Mucosa of rectum (tissue), 2 donors: ENCODE measurements around the gene RPS14.

ENCODE experiments used
- H3K27ac ChIP-seq, 2 donors: one replicate each; pipeline ENCODE4 v1.7.0; 2013; ENCODE audit warnings: inconsistent platforms in 2 of 2, low read depth in 2 of 2, low read length in 2 of 2
- H3K27me3 ChIP-seq, 2 donors: one replicate each; pipeline ENCODE4 v1.7.0; 2013; ENCODE audit warnings: low read length in 2 of 2; ENCODE audit not compliant: control insufficient read depth in 2 of 2, insufficient read depth in 2 of 2
- H3K36me3 ChIP-seq, 2 donors: one replicate each; pipeline ENCODE4 v1.7.0; 2013; ENCODE audit warnings: low read length in 2 of 2; ENCODE audit not compliant: control insufficient read depth in 2 of 2, insufficient read depth in 2 of 2
- H3K4me1 ChIP-seq, 2 donors: one replicate each; pipeline ENCODE4 v1.7.0; 2013; ENCODE audit warnings: low read length in 2 of 2, mild to moderate bottlenecking in 1 of 2; ENCODE audit not compliant: control insufficient read depth in 2 of 2, insufficient read depth in 2 of 2
- H3K4me3 ChIP-seq, 2 donors: one replicate each; pipeline ENCODE4 v1.7.0; 2013; ENCODE audit warnings: low read length in 2 of 2
- H3K9ac ChIP-seq, 2 donors: one replicate each; pipeline ENCODE4 v1.7.0; 2013; ENCODE audit warnings: low read length in 2 of 2, low read depth in 1 of 2, mild to moderate bottlenecking in 1 of 2
- H3K9me3 ChIP-seq, 2 donors: one replicate each; pipeline ENCODE4 v1.7.0; 2013; ENCODE audit warnings: low read length in 2 of 2; ENCODE audit not compliant: control insufficient read depth in 2 of 2
- donor health status: healthy.
- donor health status: Normal muscosa, but diverticular disease.

Gene RPS14

DNA sequence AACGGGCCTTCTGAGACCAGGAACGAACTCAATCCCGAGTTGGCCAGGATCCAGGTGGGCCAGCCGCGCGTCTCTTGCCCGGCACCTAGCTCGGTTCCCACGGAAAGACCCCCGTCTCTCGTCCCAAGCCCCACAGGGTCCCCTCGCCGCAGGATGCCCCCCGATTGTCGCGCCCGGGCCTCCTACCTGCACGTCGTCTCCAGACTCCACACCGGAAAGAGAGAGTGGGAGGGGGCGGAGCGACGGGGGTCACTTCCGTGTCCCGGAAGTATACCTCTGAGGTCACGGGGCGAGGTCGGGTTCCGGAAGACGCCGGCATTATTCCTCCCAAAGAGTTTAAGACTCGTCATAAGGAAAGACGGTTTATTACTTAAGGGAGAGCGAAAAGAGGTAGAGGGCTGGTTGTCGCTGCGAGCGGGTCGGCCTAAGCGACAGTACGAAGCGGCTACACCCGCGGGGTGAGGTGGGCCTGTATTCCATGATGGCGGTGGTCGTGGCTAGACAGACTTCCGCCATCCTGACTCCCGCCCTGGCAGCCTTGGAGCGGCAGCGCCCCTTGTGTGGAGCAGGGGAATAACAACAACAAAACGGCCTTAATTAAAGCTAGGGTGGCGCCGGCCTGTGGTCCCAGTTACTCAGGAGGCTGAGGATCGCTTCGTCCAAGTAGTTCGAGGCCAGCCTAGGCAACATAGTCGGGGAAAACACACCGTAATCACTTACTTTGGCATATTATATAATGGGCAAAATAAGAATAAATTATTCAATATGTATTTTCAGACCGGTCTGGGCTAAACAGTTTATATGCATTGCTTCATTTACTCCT is at the start of gene RPS14:
RPS14 (minus strand) TSS at position 223 of the 823 bp plus-strand sequence. CDS start 2,006 bp downstream, outside the sequence.
- H3K27ac ChIP-seq = peak within 1 kb of the TSS; percentile 98 to 99
- no peaks in the 10 kb centered on the region for H3K9me3 ChIP-seq
- no peaks in the 10 kb centered on the region for H3K27me3 ChIP-seq
- peaks cover 27 to 33% of the 10 kb centered on the region in 2 donors for H3K36me3 ChIP-seq
- H3K9ac ChIP-seq = peak within 1 kb of the TSS; percentile 93 to 97
- peaks cover 16% of the 10 kb centered on the region in 2 donors for H3K4me1 ChIP-seq
- peak within 1 kb of the TSS; percentile 89 to 95 for H3K4me3 ChIP-seq

DNA sequence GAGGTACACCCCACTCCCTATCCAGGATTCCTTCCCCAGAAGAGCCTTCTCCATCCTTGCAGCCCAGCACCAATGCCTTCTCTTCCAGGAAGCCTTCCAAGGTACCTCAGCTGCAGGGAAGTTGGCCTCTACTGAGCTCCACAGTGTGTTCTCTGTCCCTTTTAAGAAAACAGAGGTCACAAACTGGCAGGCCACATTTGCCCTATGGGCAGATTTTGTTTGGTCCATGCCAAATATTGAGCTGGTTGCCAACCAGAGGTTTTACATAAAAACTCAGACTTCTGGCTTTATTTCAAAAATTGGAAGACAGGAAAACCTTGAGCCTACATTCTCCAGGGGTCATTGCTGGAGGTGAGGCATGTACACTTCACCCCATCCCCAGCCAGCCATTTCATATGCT is 49.4 kb upstream of the RPS14 start:
- H3K9me3 ChIP-seq = no peaks in the 10 kb centered on the region
- H3K4me1 ChIP-seq = peaks cover 25 to 29% of the 10 kb centered on the region in 2 donors
- no peaks in the 10 kb centered on the region for H3K27me3 ChIP-seq
- no peak overlapping the region for H3K9ac ChIP-seq
- no peaks in the 10 kb centered on the region for H3K36me3 ChIP-seq
- no peak overlapping the region for H3K4me3 ChIP-seq
- H3K27ac ChIP-seq = no peak overlapping the region

DNA sequence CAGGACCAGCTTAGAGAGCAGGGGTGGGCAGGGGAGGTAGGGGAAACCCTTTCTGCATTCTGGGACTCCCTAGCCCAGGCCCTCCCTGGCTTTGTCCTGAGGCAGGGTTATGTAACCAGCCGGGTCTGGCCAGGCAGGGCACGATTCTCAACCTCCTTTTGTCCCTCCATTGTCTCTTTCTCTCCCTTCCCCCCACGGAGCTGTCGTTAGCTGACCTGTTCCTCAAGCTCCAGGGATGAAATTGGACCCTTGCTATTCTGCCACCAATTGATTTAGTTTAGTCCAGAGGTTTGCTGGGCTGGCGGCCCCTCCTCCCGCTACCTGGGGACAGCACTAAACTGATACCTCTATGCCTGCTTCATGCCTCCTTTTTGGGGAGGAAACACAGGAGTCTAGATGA is 49.0 kb upstream of the RPS14 start:
- no peak overlapping the region for H3K9ac ChIP-seq
- no peak overlapping the region for H3K4me3 ChIP-seq
- no peaks in the 10 kb centered on the region for H3K27me3 ChIP-seq
- no peaks in the 10 kb centered on the region for H3K9me3 ChIP-seq
- H3K36me3 ChIP-seq = no peaks in the 10 kb centered on the region
- no peak overlapping the region for H3K27ac ChIP-seq
- peaks cover 20 to 24% of the 10 kb centered on the region in 2 donors for H3K4me1 ChIP-seq

DNA sequence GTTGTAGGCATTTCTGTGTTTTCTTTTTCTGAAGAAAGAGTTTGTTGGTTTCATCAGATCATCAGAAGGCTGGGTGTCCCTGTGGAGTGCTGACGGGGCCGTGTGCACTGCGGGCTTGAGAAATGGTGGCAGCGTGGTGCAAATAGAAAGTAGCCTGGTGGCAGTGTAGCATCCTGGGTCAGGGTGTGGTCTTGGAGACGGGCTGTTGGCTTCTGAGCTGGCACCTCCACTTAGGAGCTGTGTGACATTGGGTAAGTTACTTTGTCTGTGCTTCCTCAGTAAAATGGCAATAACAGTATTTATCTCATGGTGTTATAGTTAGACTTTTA is 48.4 kb upstream of the RPS14 start:
- Histone ChIP-seq H3K4me3 (no peak overlapping the region), H3K27ac (peak overlapping the region; percentile 29 to 50), H3K4me1 (peaks cover 17 to 22% of the 10 kb centered on the region in 2 donors), H3K27me3 (no peaks in the 10 kb centered on the region), H3K9ac (no peak overlapping the region), H3K36me3 (no peaks in the 10 kb centered on the region), H3K9me3 (no peaks in the 10 kb centered on the region)

DNA sequence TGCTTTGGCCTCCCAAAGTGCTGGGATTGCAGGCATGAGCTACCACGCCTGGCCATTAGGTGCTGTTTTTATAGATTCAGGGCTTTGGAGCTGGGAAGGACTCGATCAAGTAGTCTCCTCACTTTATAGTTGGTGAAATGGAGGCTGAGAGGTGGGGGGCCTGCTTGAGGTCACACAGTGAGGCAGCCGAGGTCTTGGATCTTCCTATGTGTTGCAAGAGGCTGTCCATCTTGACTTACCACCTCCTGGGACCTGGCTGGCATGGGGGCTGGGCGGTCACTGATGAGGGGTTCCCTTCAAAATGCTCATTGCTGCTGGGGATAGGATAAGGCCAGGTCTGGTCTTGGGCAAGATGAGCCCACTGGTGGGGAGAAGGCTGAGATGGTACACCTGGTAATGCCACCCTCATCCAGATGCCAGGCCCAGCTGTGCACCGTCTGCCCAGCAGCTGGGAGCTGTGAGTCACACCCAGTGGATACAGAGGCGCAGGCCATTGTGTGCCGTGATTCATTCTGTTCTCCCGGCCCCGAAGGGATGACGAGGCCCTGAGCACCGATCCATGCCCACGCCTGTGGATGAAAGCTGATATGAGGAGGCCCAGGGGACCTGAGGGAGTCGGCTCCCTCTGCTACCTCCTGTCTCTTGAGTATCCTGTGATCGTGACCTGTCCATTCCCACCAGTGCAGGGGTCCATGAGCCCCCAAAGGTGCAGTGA is 47.9 kb upstream of the RPS14 start:
- H3K9me3 ChIP-seq = no peaks in the 10 kb centered on the region
- no peak overlapping the region for H3K9ac ChIP-seq
- H3K4me3 ChIP-seq = no peak overlapping the region
- H3K27me3 ChIP-seq = no peaks in the 10 kb centered on the region
- no peaks in the 10 kb centered on the region for H3K36me3 ChIP-seq
- H3K27ac ChIP-seq = peak overlapping the region; percentile 29 to 50
- peaks cover 17 to 22% of the 10 kb centered on the region in 2 donors for H3K4me1 ChIP-seq

DNA sequence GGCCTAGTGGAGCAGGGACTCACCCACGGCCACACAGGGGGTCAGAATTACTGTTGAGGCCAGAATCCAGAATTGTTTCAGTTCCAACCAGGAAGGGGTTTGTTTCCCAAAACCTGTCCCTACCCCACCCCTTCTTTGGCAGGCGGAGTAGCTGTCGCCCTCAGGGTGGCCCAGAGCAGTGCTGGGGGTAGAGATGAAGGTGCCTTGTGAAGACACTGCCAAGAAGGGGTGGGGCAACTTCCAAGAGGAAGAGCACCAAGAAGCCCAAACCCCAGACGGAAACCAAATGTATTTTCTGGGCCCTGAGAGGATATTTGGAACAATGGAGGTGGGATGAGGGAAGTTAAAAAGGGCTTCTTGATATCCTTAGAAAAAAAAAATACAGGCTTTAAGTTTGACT is 47.0 kb upstream of the RPS14 start:
- no peak overlapping the region for H3K27ac ChIP-seq
- H3K27me3 ChIP-seq = no peaks in the 10 kb centered on the region
- peaks cover 17 to 22% of the 10 kb centered on the region in 2 donors for H3K4me1 ChIP-seq
- no peak overlapping the region for H3K9ac ChIP-seq
- H3K9me3 ChIP-seq = no peaks in the 10 kb centered on the region
- H3K36me3 ChIP-seq = no peaks in the 10 kb centered on the region
- no peak overlapping the region for H3K4me3 ChIP-seq

DNA sequence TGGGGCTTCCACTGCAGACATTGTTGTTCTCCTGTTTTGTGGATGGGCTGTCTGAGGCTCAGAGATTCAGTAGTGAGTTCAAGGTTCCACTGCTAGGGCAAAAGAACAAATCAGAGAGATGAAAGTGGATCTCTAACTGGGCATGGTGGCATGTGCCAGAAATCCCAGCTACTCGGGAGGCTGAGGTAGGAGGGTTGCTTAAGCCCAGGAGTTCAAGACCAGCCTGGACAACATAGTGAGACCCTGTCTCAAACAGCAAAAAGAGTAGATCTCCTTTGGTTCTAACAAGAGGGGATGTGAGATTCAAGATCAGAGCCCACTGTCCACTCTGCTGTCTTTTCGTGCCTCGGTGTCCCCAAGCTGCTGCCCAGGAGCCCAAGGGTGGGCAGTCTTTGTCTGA is 46.6 kb upstream of the RPS14 start:
- Histone ChIP-seq H3K36me3 (no peaks in the 10 kb centered on the region), H3K27ac (no peak overlapping the region), H3K9ac (no peak overlapping the region), H3K4me3 (no peak overlapping the region), H3K9me3 (no peaks in the 10 kb centered on the region), H3K4me1 (peaks cover 19 to 21% of the 10 kb centered on the region in 2 donors), H3K27me3 (no peaks in the 10 kb centered on the region)

DNA sequence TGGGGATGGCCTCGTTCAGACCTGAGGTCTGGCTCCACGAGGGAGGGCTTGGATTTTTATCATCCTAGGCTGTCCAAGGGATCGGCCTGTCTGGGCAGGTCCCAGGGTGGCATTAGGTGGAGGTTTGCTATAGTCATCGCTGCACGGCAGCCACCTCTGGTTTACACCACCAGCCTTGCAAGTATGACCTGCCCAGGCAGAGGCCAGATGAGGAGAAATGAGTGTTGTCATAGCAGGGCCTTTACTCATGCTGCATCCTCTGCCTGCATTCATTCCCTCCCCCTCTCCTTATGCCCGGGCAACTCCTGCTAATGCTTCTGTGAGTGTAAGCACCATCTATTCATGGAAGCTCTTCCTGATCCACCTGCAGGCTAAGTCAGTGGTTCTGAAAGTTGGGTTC is 43.1 kb upstream of the RPS14 start:
- Histone ChIP-seq H3K4me3 (no peak overlapping the region), H3K9ac (no peak overlapping the region), H3K27ac (no peak overlapping the region), H3K4me1 (peaks cover 33 to 37% of the 10 kb centered on the region in 2 donors), H3K27me3 (no peaks in the 10 kb centered on the region), H3K9me3 (no peaks in the 10 kb centered on the region), H3K36me3 (peaks cover 0 to 4% of the 10 kb centered on the region in 2 donors)

DNA sequence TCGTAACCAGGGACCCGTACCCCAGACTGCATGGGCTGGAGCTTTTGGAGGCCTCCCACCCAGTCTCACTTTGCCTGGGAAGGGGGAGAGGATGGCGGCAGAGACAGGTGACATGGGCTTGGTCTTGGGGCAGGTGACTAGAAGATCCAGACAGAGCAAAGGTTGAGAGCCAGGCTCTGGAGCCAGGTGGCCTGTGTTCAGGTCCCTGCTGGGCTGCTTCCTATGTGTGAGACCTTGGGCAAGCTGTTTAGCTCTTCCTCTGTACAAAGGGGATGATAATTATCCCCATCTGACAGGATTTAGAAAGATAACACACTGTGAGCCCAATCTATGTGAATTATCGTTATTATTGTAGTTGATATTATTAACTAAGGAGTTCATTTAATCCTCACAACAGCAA is 42.3 kb upstream of the RPS14 start:
- Histone ChIP-seq H3K27me3 (no peaks in the 10 kb centered on the region), H3K9me3 (no peaks in the 10 kb centered on the region), H3K27ac (no peak overlapping the region), H3K4me1 (peaks cover 40 to 41% of the 10 kb centered on the region in 2 donors), H3K36me3 (peaks cover 0 to 4% of the 10 kb centered on the region in 2 donors), H3K4me3 (no peak overlapping the region), H3K9ac (no peak overlapping the region)

DNA sequence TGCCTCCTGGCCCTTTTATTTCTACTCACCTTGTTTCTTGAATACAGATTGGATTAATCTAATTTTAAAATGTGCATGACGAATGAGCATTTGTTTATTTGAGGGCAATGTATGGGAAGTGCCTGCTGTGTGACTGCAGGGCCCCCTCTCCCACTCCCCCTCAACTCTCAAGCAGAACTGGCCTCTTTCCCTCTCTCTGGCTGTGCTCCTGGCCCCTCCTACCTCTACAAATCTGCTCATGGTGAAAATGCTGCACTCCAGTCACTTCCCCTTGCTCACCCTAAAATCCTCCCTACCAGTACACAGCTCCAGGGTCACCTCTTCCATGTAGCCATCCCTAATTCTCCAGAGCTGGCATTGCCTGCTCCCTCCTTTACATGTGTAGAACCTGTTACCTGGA is 41.2 kb upstream of the RPS14 start:
- Histone ChIP-seq H3K36me3 (peaks cover 0 to 4% of the 10 kb centered on the region in 2 donors), H3K27ac (peak overlapping the region in 1 of 2 donors; percentile 88), H3K4me3 (no peak overlapping the region), H3K9ac (no peak overlapping the region), H3K4me1 (peaks cover 41% of the 10 kb centered on the region in 2 donors), H3K27me3 (no peaks in the 10 kb centered on the region), H3K9me3 (no peaks in the 10 kb centered on the region)
